ENCODE data around the gene C17orf100. TPM values are rescaled to one million over a fixed set of nuclear protein-coding genes. Genes with fewer than 3 reads are reported as not detected.
A peak's percentile ranks its signal among the peaks of the same experiment; 100 is the strongest.

Gene C17orf100
- total and polyA plus RNA-seq, 2 of the 13 experiments (the other 11 are each of a cell fraction or from before 2014, with no cell fraction given), result 3.6 to 8.7 TPM

- TF ChIP-seq ZNF501 (CRISPR knock-in tag; IDR thresholded peaks at IDR 0.05) (peak; percentile 56; the same call in 1 of the 2 replicates), ZNF460 (CRISPR knock-in tag; IDR thresholded peaks at IDR 0.05; ENCODE audit: borderline replicate concordance) (no peak), NFE2L2 (IDR thresholded peaks at IDR 0.05; ENCODE audit: low read length) (no peak), NCOR1 (IDR thresholded peaks at IDR 0.05; ENCODE audit: borderline replicate concordance, low read length) (no peak), PRDM15 (CRISPR knock-in tag; IDR thresholded peaks at IDR 0.05) (0 out of 2 replicates have a peak, but pooled peaks have one; percentile 51), ZBTB20 (CRISPR knock-in tag; IDR thresholded peaks at IDR 0.05; ENCODE audit: borderline replicate concordance, low read depth) (0 out of 2 replicates have a peak, but pooled peaks have one; percentile 60), ISL2 (CRISPR knock-in tag; IDR thresholded peaks at IDR 0.05) (peak; percentile 54), EP300 (IDR thresholded peaks at IDR 0.05; ENCODE audit: low read depth in 2 of 2, low read length in 2 of 2) (peak in 1 of 2 experiments; percentile 40; a peak in 1 of 4 replicates), EP300 (CRISPR knock-in tag; IDR thresholded peaks at IDR 0.05; ENCODE audit: borderline replicate concordance) (peak; percentile 33; the same call in 1 of the 2 replicates), KLF9 (CRISPR knock-in tag; IDR thresholded peaks at IDR 0.05; ENCODE audit: low read depth) (no peak), MAZ (IDR thresholded peaks at IDR 0.05; ENCODE audit: borderline replicate concordance, low read depth, low read length) (peak; percentile 50; the same call in 1 of the 2 replicates), MAZ (CRISPR knock-in tag; IDR thresholded peaks at IDR 0.05; ENCODE audit: low read depth) (no peak; the same call in 1 of the 2 replicates), ZNF850 (CRISPR knock-in tag; conservative IDR thresholded peaks at IDR 0.05) (no peak), ZNF446 (CRISPR knock-in tag; IDR thresholded peaks at IDR 0.05) (peak; percentile 76; the same call in 1 of the 2 replicates), ZNF207 (IDR thresholded peaks at IDR 0.05; ENCODE audit: borderline replicate concordance) (no peak), ZNF136 (CRISPR knock-in tag; IDR thresholded peaks at IDR 0.05; ENCODE audit: low read depth) (peak; percentile 97), GATAD2A (CRISPR knock-in tag; IDR thresholded peaks at IDR 0.05) (peak; percentile 33; the same call in 1 of the 2 replicates), ZNF687 (CRISPR knock-in tag; IDR thresholded peaks at IDR 0.05) (peak; percentile 91), SMARCE1 (IDR thresholded peaks at IDR 0.05; ENCODE audit: borderline replicate concordance) (no peak), ZNF30 (CRISPR knock-in tag; IDR thresholded peaks at IDR 0.05) (no peak), ZNF737 (CRISPR knock-in tag; IDR thresholded peaks at IDR 0.05; ENCODE audit: borderline replicate concordance) (0 out of 2 replicates have a peak, but pooled peaks have one; percentile 14)
- TF ChIP-seq, protein P1, sequence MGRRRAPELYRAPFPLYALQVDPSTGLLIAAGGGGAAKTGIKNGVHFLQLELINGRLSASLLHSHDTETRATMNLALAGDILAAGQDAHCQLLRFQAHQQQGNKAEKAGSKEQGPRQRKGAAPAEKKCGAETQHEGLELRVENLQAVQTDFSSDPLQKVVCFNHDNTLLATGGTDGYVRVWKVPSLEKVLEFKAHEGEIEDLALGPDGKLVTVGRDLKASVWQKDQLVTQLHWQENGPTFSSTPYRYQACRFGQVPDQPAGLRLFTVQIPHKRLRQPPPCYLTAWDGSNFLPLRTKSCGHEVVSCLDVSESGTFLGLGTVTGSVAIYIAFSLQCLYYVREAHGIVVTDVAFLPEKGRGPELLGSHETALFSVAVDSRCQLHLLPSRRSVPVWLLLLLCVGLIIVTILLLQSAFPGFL (CRISPR knock-in tag; IDR thresholded peaks at IDR 0.05), result no peak
These were observed 10.9 kb upstream of the C17orf100 start, which contains the start of the genes KIAA0753 and TXNDC17 (continued) for GRCh38 chr17:6640536-6641246.
